K562 (cell line): Measurements from ENCODE around the gene NDUFB10. TPM values are rescaled to one million over a fixed set of nuclear protein-coding genes. Genes with fewer than 3 reads are reported as not detected.

Experiments used
- EGR1 ChIP-seq: fragments of 450-650 bp; conservative IDR thresholded peaks from 2 replicates; pipeline ENCODE4 v1.6.1; 2017; ENCODE audit warnings: mild to moderate bottlenecking
- ELF4 ChIP-seq: fragments of 450-650 bp; formaldehyde crosslinking; IDR thresholded peaks from 2 replicates; pipeline ENCODE4 v1.4.0; 2022; ENCODE audit warnings: missing genetic modification characterization
- PHF20 ChIP-seq: fragments of 450-650 bp; IDR thresholded peaks from 2 replicates; pipeline ENCODE4 v1.6.1; 2018; ENCODE audit not compliant: partially characterized antibody
- TCF3 ChIP-seq: sonication (generic); formaldehyde crosslinking; IDR thresholded peaks from 2 replicates; pipeline ENCODE4 v1.4.0; 2020; ENCODE audit warnings: mild to moderate bottlenecking, missing genetic modification reagents
- TSC22D4 ChIP-seq: fragments of 450-650 bp; IDR thresholded peaks from 2 replicates; pipeline ENCODE4 v1.6.1; 2016; ENCODE audit warnings: missing genetic modification characterization, missing biosample characterization, control low read depth
- XRCC5 ChIP-seq: fragments of 200-400 bp; formaldehyde crosslinking; IDR thresholded peaks from 2 replicates; pipeline ENCODE4 v1.6.1; 2017; ENCODE audit warnings: low read depth, mild to moderate bottlenecking, low read length
- YBX1 ChIP-seq: fragments of 450-650 bp; IDR thresholded peaks from 2 replicates; pipeline ENCODE4 v1.7.1; 2016; ENCODE audit warnings: mild to moderate bottlenecking
- ZBTB1 ChIP-seq: sonication (generic); formaldehyde crosslinking; IDR thresholded peaks from 2 replicates; pipeline ENCODE4 v1.8.1; 2023; ENCODE audit warnings: missing genetic modification reagents, low read depth, mild to moderate bottlenecking, borderline replicate concordance
- ZNF253 ChIP-seq: fragments of 250-450 bp; sonication (Bioruptor Pico); conservative IDR thresholded peaks from 2 replicates; pipeline ENCODE4 v1.6.1; 2021; ENCODE audit warnings: mild to moderate bottlenecking
- ZNF444 ChIP-seq: fragments of 250-450 bp; sonication (Bioruptor Pico); IDR thresholded peaks from 2 replicates; pipeline ENCODE4 v1.4.0; 2020; ENCODE audit warnings: mild to moderate bottlenecking, moderate library complexity
- ZNF57 ChIP-seq: fragments of 450-650 bp; formaldehyde crosslinking; IDR thresholded peaks from 2 replicates; pipeline ENCODE4 v1.4.0; 2020; ENCODE audit warnings: mild to moderate bottlenecking, moderate library complexity
- polyA plus RNA-seq, 8 experiments: library from polyadenylated mRNA; depleted of rRNA in 4 of 8; stranded (reverse) in 5 of 8; unstranded in 3 of 8; fragments of >200 nt; fragmentation: Nextera tagmentation in 2 of 8; fragmentation: Illumina TruSeq in 1 of 8; extraction: Ambion mirVana in 2 of 8; extraction: Trizol in 1 of 8; gene quantifications; 2 replicates each; pipeline versions ENCODE4 v1.2.1 to v1.2.3, GENCODE V29; 2011 to 2014; ENCODE audit warnings: inconsistent platforms in 1 of 8, missing spikeins in 1 of 8
- total RNA-seq, 7 experiments: library from RNA; depleted of rRNA in 6 of 7; stranded (reverse); fragments of >200 nt in 6 of 7; fragmentation: Illumina TruSeq in 2 of 7; extraction: Trizol in 2 of 7; gene quantifications; 2 replicates each; pipeline versions ENCODE4 v1.2.1 to v1.2.3, GENCODE V29; 2011 to 2021; ENCODE audit warnings: low replicate concordance in 1 of 7
- TF ChIP-seq, protein P1 (sequence below), 2 experiments: IDR thresholded peaks in 1 of 2; conservative IDR thresholded peaks in 1 of 2; 2 replicates each; pipeline ENCODE4 v1.6.1; 2016; ENCODE audit warnings: low read depth in 2 of 2, mild to moderate bottlenecking in 1 of 2, missing compliant biosample characterization in 1 of 2, missing genetic modification characterization in 1 of 2, moderate library complexity in 1 of 2
- TF ChIP-seq, protein P2 (sequence below), 2 experiments: IDR thresholded peaks; 2 replicates each; pipeline ENCODE4 v1.6.1; 2011; ENCODE audit warnings: borderline replicate concordance in 1 of 2, control low read depth in 1 of 2, low read depth in 1 of 2, low read length in 1 of 2, mild to moderate bottlenecking in 1 of 2, mixed read lengths in 1 of 2, moderate library complexity in 1 of 2; ENCODE audit not compliant: insufficient read depth in 1 of 2, insufficient read length in 1 of 2, poor library complexity in 1 of 2, severe bottlenecking in 1 of 2; ENCODE audit errors: extremely low read depth in 1 of 2
- TF ChIP-seq, protein P3 (sequence below), 2 experiments: fragments of 450-650 bp; conservative IDR thresholded peaks; 2 replicates each; pipeline ENCODE4 v1.6.1; 2017; ENCODE audit warnings: mild to moderate bottlenecking in 2 of 2, moderate library complexity in 2 of 2
- TF ChIP-seq, protein P4 (sequence below), 2 experiments: fragments of 450-650 bp in 1 of 2; IDR thresholded peaks; 2 replicates each; pipeline ENCODE4 v1.6.1; 2011 to 2017; ENCODE audit warnings: low read depth in 2 of 2, antibody characterized with exemption in 1 of 2, borderline replicate concordance in 1 of 2, low read length in 1 of 2, mild to moderate bottlenecking in 1 of 2, mixed read lengths in 1 of 2; ENCODE audit not compliant: control insufficient read depth in 1 of 2
- TF ChIP-seq, protein P5 (sequence below): sonication (generic); formaldehyde crosslinking; IDR thresholded peaks from 2 replicates; pipeline ENCODE4 v1.8.0; 2022; ENCODE audit warnings: mild to moderate bottlenecking, missing genetic modification reagents

The NDUFB10 gene
- total and polyA plus RNA-seq, 9 of the 15 experiments (the other 6 are each of a cell fraction or from before 2014, with no cell fraction given), result 69.3 to 527 (median 161) TPM

DNA sequence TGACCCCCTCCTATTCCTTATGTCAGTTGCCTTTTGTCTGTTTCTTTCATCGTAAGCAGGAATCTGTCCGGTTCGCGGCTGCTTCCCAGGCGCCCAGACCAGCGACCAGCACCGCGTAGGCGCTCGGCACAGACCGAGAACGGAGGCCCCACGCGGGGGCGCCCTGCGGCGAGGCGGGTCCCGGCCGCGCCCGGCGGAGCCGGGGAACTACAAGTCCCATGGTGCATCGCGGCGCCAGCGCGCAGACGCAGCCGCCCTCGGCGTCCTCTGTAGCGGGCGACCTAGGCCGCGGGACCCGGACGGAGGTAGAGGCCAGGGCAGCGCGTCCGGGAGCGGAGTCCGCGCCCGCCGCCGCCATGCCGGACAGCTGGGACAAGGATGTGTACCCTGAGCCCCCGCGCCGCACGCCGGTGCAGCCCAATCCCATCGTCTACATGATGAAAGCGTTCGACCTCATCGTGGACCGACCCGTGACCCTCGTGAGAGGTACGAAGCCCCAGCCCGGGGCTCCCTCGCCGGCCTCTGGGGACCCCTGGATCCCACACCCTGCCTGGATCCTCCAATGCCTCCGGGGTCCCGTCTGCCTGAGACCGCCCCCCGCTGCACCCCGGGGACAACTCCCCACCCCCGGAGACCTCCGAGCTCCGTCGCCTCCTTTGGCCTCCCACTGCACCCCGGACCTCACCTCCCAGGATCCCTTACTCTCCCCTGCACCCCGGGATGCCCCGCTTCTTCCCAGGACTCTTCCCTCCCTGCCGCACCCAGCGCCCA lies at the start of gene NDUFB10 (continued):
- peak; percentile 86; the same call in 1 of the 2 replicates for TF ChIP-seq XRCC5
- TF ChIP-seq, protein P1, sequence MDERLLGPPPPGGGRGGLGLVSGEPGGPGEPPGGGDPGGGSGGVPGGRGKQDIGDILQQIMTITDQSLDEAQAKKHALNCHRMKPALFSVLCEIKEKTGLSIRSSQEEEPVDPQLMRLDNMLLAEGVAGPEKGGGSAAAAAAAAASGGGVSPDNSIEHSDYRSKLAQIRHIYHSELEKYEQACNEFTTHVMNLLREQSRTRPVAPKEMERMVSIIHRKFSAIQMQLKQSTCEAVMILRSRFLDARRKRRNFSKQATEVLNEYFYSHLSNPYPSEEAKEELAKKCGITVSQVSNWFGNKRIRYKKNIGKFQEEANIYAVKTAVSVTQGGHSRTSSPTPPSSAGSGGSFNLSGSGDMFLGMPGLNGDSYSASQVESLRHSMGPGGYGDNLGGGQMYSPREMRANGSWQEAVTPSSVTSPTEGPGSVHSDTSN (CRISPR knock-in tag; IDR thresholded peaks at IDR 0.05; ENCODE audit: low read depth), result no peak
- TF ChIP-seq, protein P1 (tag; conservative IDR thresholded peaks at IDR 0.05; ENCODE audit: low read depth), result no peak
- TF ChIP-seq, protein P2, sequence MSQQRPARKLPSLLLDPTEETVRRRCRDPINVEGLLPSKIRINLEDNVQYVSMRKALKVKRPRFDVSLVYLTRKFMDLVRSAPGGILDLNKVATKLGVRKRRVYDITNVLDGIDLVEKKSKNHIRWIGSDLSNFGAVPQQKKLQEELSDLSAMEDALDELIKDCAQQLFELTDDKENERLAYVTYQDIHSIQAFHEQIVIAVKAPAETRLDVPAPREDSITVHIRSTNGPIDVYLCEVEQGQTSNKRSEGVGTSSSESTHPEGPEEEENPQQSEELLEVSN (IDR thresholded peaks at IDR 0.05; ENCODE audit: borderline replicate concordance in 1 of 2, extremely low read depth in 1 of 2, insufficient read depth in 1 of 2, insufficient read length in 1 of 2, low read depth in 1 of 2, low read length in 1 of 2, poor library complexity in 1 of 2, severe bottlenecking in 1 of 2), result peak; percentile 37 to 45
- TF ChIP-seq ZNF444 (CRISPR knock-in tag), result no peak
- TF ChIP-seq ELF4 (CRISPR knock-in tag), result no peak
- peak; percentile 77 for TF ChIP-seq EGR1
- TF ChIP-seq, protein P3, sequence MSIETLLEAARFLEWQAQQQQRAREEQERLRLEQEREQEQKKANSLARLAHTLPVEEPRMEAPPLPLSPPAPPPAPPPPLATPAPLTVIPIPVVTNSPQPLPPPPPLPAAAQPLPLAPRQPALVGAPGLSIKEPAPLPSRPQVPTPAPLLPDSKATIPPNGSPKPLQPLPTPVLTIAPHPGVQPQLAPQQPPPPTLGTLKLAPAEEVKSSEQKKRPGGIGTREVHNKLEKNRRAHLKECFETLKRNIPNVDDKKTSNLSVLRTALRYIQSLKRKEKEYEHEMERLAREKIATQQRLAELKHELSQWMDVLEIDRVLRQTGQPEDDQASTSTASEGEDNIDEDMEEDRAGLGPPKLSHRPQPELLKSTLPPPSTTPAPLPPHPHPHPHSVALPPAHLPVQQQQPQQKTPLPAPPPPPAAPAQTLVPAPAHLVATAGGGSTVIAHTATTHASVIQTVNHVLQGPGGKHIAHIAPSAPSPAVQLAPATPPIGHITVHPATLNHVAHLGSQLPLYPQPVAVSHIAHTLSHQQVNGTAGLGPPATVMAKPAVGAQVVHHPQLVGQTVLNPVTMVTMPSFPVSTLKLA (conservative IDR thresholded peaks at IDR 0.05), result peak in 1 of 2 experiments; percentile 82; a peak in 2 of 4 replicates
- TF ChIP-seq ZNF253 (CRISPR knock-in tag), result no peak
- TF ChIP-seq ZBTB1, result peak; percentile 57; the same call in 1 of the 2 replicates
- TF ChIP-seq TSC22D4 (tag), result no peak
- peak; percentile 44; the same call in 1 of the 2 replicates for TF ChIP-seq TCF3 (CRISPR knock-in tag)
- no peak for TF ChIP-seq YBX1
- no peak for TF ChIP-seq PHF20
- TF ChIP-seq, protein P4, sequence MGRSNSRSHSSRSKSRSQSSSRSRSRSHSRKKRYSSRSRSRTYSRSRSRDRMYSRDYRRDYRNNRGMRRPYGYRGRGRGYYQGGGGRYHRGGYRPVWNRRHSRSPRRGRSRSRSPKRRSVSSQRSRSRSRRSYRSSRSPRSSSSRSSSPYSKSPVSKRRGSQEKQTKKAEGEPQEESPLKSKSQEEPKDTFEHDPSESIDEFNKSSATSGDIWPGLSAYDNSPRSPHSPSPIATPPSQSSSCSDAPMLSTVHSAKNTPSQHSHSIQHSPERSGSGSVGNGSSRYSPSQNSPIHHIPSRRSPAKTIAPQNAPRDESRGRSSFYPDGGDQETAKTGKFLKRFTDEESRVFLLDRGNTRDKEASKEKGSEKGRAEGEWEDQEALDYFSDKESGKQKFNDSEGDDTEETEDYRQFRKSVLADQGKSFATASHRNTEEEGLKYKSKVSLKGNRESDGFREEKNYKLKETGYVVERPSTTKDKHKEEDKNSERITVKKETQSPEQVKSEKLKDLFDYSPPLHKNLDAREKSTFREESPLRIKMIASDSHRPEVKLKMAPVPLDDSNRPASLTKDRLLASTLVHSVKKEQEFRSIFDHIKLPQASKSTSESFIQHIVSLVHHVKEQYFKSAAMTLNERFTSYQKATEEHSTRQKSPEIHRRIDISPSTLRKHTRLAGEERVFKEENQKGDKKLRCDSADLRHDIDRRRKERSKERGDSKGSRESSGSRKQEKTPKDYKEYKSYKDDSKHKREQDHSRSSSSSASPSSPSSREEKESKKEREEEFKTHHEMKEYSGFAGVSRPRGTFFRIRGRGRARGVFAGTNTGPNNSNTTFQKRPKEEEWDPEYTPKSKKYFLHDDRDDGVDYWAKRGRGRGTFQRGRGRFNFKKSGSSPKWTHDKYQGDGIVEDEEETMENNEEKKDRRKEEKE (IDR thresholded peaks at IDR 0.05; ENCODE audit: borderline replicate concordance in 1 of 2, control insufficient read depth in 1 of 2, low read depth in 2 of 2, low read length in 1 of 2), result no peak; a peak in 1 of 4 replicates
- no peak for TF ChIP-seq ZNF57 (CRISPR knock-in tag)
- TF ChIP-seq, protein P5, sequence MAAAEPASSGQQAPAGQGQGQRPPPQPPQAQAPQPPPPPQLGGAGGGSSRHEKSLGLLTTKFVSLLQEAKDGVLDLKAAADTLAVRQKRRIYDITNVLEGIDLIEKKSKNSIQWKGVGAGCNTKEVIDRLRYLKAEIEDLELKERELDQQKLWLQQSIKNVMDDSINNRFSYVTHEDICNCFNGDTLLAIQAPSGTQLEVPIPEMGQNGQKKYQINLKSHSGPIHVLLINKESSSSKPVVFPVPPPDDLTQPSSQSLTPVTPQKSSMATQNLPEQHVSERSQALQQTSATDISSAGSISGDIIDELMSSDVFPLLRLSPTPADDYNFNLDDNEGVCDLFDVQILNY (CRISPR knock-in tag), result no peak
